LHCN-M2 (cell line): ENCODE measurements around the gene SAMD9. TPM values are rescaled to one million over a fixed set of nuclear protein-coding genes. Genes with fewer than 3 reads are reported as not detected.
"Not testable (repeated sequence)": the region's sequence is repeated elsewhere in the genome, so short reads cannot be mapped to it uniquely, and the experiment has no call there.

Experiments
- DNase-seq: peaks from one replicate; pipeline ENCODE4 v3.0.0-alpha.2; 2012; ENCODE audit warnings: low read depth
- polyA plus RNA-seq: library from polyadenylated mRNA; unstranded; fragments of >200 nt; gene quantifications from one replicate; pipeline ENCODE4 v1.2.1, GENCODE V29; 2012; ENCODE audit warnings: missing spikeins
- total RNA-seq: library from RNA; depleted of rRNA; stranded (reverse); fragments of >200 nt; gene quantifications from 2 replicates; pipeline ENCODE4 v1.2.3, GENCODE V29; 2014; rRNA removed

The SAMD9 gene
- total RNA-seq = 26.7 and 37.3 TPM in 2 replicates
- 4.4 TPM for polyA plus RNA-seq

- DNase-seq = peak; percentile 95
Observed at GRCh38 chr7:93117852-93118530, at the start of gene SAMD9. TSS of gene SAMD9 (minus strand) at chr7:93117979. CDS start at chr7:93106097, 11,882 bp downstream.

- DNase-seq = peak; percentile 23
Observed at GRCh38 chr7:93165447-93165846, 47.7 kb upstream of the SAMD9 start.

- no peak for DNase-seq
Observed at GRCh38 chr7:93164766-93165165, 47.0 kb upstream of the SAMD9 start.

GRCh38 chr7:93161181-93161762 lies 43.5 kb upstream of the SAMD9 start:
- no peak for DNase-seq

- DNase-seq = no peak
Observed at GRCh38 chr7:93160410-93160809, 42.6 kb upstream of the SAMD9 start.

- peak; percentile 29 for DNase-seq
Observed at GRCh38 chr7:93159490-93159889, 41.7 kb upstream of the SAMD9 start.

GRCh38 chr7:93156884-93157283 lies 39.1 kb upstream of the SAMD9 start:
- peak; percentile 59 for DNase-seq

GRCh38 chr7:93150200-93150835 lies 32.5 kb upstream of the SAMD9 start:
- DNase-seq = peak; percentile 87

GRCh38 chr7:93148727-93149126 lies 30.9 kb upstream of the SAMD9 start:
- no peak for DNase-seq

- DNase-seq = peak; percentile 56
Observed at GRCh38 chr7:93148144-93148543, 30.4 kb upstream of the SAMD9 start, which contains the start of gene SAMD9L. TSS of gene SAMD9L (minus strand) at chr7:93148385. CDS start at chr7:93135971, 12,414 bp downstream.

- DNase-seq = peak; percentile 67
Observed at GRCh38 chr7:93147363-93147762, 29.6 kb upstream of the SAMD9 start.

- DNase-seq = peak; percentile 24
Observed at GRCh38 chr7:93146472-93147141, 28.8 kb upstream of the SAMD9 start.

GRCh38 chr7:93146036-93146435 lies 28.3 kb upstream of the SAMD9 start:
- no peak for DNase-seq

GRCh38 chr7:93145354-93145753 lies 27.6 kb upstream of the SAMD9 start:
- DNase-seq = no peak

- peak; percentile 22 for DNase-seq
Observed at GRCh38 chr7:93142127-93142526, 24.3 kb upstream of the SAMD9 start.

GRCh38 chr7:93140582-93141191 lies 22.9 kb upstream of the SAMD9 start:
- DNase-seq = no peak

GRCh38 chr7:93138576-93138975 lies 20.8 kb upstream of the SAMD9 start:
- no peak for DNase-seq

- no peak for DNase-seq
Observed at GRCh38 chr7:93133005-93133404, 15.2 kb upstream of the SAMD9 start.

- no peak for DNase-seq
Observed at GRCh38 chr7:93132216-93132615, 14.4 kb upstream of the SAMD9 start.

GRCh38 chr7:93126954-93127353 lies 9.2 kb upstream of the SAMD9 start:
- DNase-seq = not testable (repeated sequence)

- DNase-seq = not testable (repeated sequence)
Observed at GRCh38 chr7:93123532-93123931, 5.8 kb upstream of the SAMD9 start.
